Neuronal stem cell (in vitro differentiated cells): ENCODE measurements around the gene EIF2AK2.

Source experiments
- DNase-seq: peaks from one replicate; pipeline ENCODE4 v3.0.0-alpha.2; 2013; ENCODE audit warnings: low spot score
- H2AFZ ChIP-seq: one replicate; pipeline ENCODE4 v1.6.1; 2013; ENCODE audit warnings: mild to moderate bottlenecking, low read length, inconsistent platforms
- H2AK5ac ChIP-seq: 2 replicates; pipeline ENCODE4 v1.6.1; 2013; ENCODE audit warnings: low read depth, mild to moderate bottlenecking, inconsistent platforms, low read length, moderate library complexity, mixed read lengths
- H2BK120ac ChIP-seq: 2 replicates; pipeline ENCODE4 v1.6.1; 2013; ENCODE audit warnings: low read depth, mild to moderate bottlenecking, inconsistent platforms, low read length, moderate library complexity, mixed read lengths
- H2BK12ac ChIP-seq: one replicate; pipeline ENCODE4 v1.6.1; 2013; ENCODE audit warnings: low read length, inconsistent platforms
- H2BK15ac ChIP-seq: 2 replicates; pipeline ENCODE4 v1.6.1; 2013; ENCODE audit warnings: mild to moderate bottlenecking, low read length, inconsistent platforms, mixed read lengths
- H2BK5ac ChIP-seq: one replicate; pipeline ENCODE4 v1.6.1; 2013; ENCODE audit warnings: inconsistent platforms, mild to moderate bottlenecking, low read length, moderate library complexity
- H3K14ac ChIP-seq: one replicate; pipeline ENCODE4 v1.6.1; 2013; ENCODE audit warnings: low read length, inconsistent platforms
- H3K18ac ChIP-seq: 2 replicates; pipeline ENCODE4 v1.6.1; 2013; ENCODE audit warnings: low read length, inconsistent platforms
- H3K23ac ChIP-seq: 2 replicates; pipeline ENCODE4 v1.6.1; 2013; ENCODE audit warnings: low read depth, mild to moderate bottlenecking, mixed read lengths, low read length, inconsistent platforms; ENCODE audit not compliant: poor library complexity
- H3K27ac ChIP-seq: replicated peaks from 3 replicates; pipeline ENCODE4 v1.5.1; 2013; ENCODE audit warnings: low read length, inconsistent platforms
- H3K27me3 ChIP-seq, 3 experiments: 2 replicates each; pipeline ENCODE4 v1.6.1; 2013; ENCODE audit warnings: low read length in 3 of 3, mild to moderate bottlenecking in 2 of 3, inconsistent platforms in 1 of 3, low read depth in 1 of 3, mixed read lengths in 1 of 3, moderate library complexity in 1 of 3; ENCODE audit not compliant: control insufficient read depth in 3 of 3, insufficient read depth in 3 of 3
- H3K36me3 ChIP-seq, 2 donors: replicated peaks in 1 of 2; 2 replicates each; pipeline ENCODE4 v1.6.1; 2013; ENCODE audit warnings: low read length in 2 of 2; ENCODE audit not compliant: control insufficient read depth in 2 of 2, insufficient read depth in 2 of 2
- H3K4ac ChIP-seq: 2 replicates; pipeline ENCODE4 v1.6.1; 2013; ENCODE audit warnings: inconsistent platforms, mild to moderate bottlenecking, low read length, moderate library complexity
- H3K4me1 ChIP-seq, 2 donors: 1 replicate in 1 of 2; 2 replicates in 1 of 2; pipeline ENCODE4 v1.6.1; 2013; ENCODE audit warnings: low read length in 2 of 2, low read depth in 1 of 2; ENCODE audit not compliant: control insufficient read depth in 2 of 2, insufficient read depth in 1 of 2
- H3K4me2 ChIP-seq: one replicate; pipeline ENCODE4 v1.6.1; 2013; ENCODE audit warnings: mild to moderate bottlenecking, low read length, inconsistent platforms; ENCODE audit not compliant: insufficient read depth, poor library complexity, severe bottlenecking
- H3K4me3 ChIP-seq, 2 donors: 2 replicates each; pipeline ENCODE4 v1.5.1; 2013; ENCODE audit warnings: low read length in 2 of 2, mild to moderate bottlenecking in 2 of 2, inconsistent platforms in 1 of 2, moderate library complexity in 1 of 2
- H3K79me1 ChIP-seq: one replicate; pipeline ENCODE4 v1.6.1; 2013; ENCODE audit warnings: low read depth, mild to moderate bottlenecking, inconsistent platforms, low read length, moderate library complexity
- H3K9ac ChIP-seq: one replicate; pipeline ENCODE4 v1.6.1; 2013; ENCODE audit warnings: mild to moderate bottlenecking, low read depth, low read length, inconsistent platforms; ENCODE audit not compliant: poor library complexity
- H3K9me3 ChIP-seq, 2 donors: replicated peaks in 1 of 2; 2 replicates each; pipeline versions ENCODE3 to v1.6.1; 2013; ENCODE audit warnings: low read length in 2 of 2, mild to moderate bottlenecking in 2 of 2, inconsistent platforms in 1 of 2, low read depth in 1 of 2, mixed read lengths in 1 of 2, moderate library complexity in 1 of 2; ENCODE audit not compliant: control insufficient read depth in 2 of 2, insufficient read depth in 1 of 2
- H4K8ac ChIP-seq: one replicate; pipeline ENCODE4 v1.6.1; 2013; ENCODE audit warnings: low read depth, mild to moderate bottlenecking, inconsistent platforms, low read length, moderate library complexity
- H4K91ac ChIP-seq: one replicate; pipeline ENCODE4 v1.6.1; 2013; ENCODE audit warnings: low read length, low read depth, mild to moderate bottlenecking, inconsistent platforms; ENCODE audit not compliant: poor library complexity
- WGBS, 2 donors: extraction: QIAGEN DNeasy Blood & Tissue Kit; methylation state at CpG; one replicate each; pipeline ENCODE4 v1.1.7; 2013; ENCODE audit warnings: missing lambda C conversion rate in 2 of 2, mixed read lengths in 1 of 2; ENCODE audit not compliant: insufficient read length in 2 of 2, insufficient replicate concordance in 1 of 2; ENCODE audit errors: extremely low coverage in 2 of 2; 5-methylcytosine and 5-hydroxymethylcytosine counted together

The EIF2AK2 gene

GRCh38 chr2:37104178-37104577 lies 52.6 kb downstream of the EIF2AK2 start:
- no peak for DNase-seq

DNA sequence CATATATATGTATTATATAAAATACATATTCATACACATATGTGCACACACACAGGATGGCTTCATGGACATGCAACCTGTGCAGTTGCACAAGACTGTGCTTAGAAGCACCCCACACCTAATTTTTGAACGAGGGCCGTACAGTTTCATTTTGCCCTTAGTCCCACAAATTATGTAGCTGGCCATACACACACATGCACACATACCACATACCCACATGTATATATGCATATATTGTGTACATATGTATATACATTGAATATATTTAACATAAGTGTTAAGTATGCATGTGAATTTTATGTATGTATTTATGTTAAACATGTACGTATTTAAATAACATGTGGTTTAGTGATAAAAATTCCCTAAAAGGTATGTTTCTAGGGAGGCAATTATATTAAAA lies 54.2 kb downstream of the EIF2AK2 start:
- Histone ChIP-seq H2BK12ac (no peak overlapping the region), H3K4me1 (no peaks in the 10 kb centered on the region), H2BK15ac (no peak overlapping the region), H3K36me3 (peaks cover 1 to 67% of the 10 kb centered on the region in 2 donors), H2AFZ (no peak overlapping the region), H3K4me2 (no peak overlapping the region), H3K9me3 (no peaks in the 10 kb centered on the region), H3K27ac (no peak overlapping the region), H3K14ac (no peak overlapping the region), H4K8ac (no peak overlapping the region), H3K27me3 (peaks cover 0 to 2% (median 0%) of the 10 kb centered on the region in 3 experiments), H3K4me3 (no peak overlapping the region), H2BK120ac (no peak overlapping the region), H3K4ac (no peak overlapping the region), H3K9ac (no peak overlapping the region), H4K91ac (no peak overlapping the region), H3K18ac (no peak overlapping the region), H2AK5ac (no peak overlapping the region), H3K23ac (no peak overlapping the region), H2BK5ac (no peak overlapping the region), H3K79me1 (no peaks in the 10 kb centered on the region)
- no CpG with 5 or more reads among the region's 3 CpGs for WGBS, 2 donors
- no peak for DNase-seq

More at GRCh38 chr2:37104178-37104577, 52.6 kb downstream of the EIF2AK2 start:
- H3K79me1 ChIP-seq: no peaks in the 10 kb centered on the region
- H3K9me3 ChIP-seq: no peaks in the 10 kb centered on the region
- H3K4me3 ChIP-seq: no peak overlapping the region
- peaks cover 0 to 2% (median 0%) of the 10 kb centered on the region in 3 experiments for H3K27me3 ChIP-seq
- no peaks in the 10 kb centered on the region for H3K4me1 ChIP-seq
- H4K91ac ChIP-seq: no peak overlapping the region
- H3K9ac ChIP-seq: no peak overlapping the region
- no peak overlapping the region for H2BK12ac ChIP-seq
- no peak overlapping the region for H3K14ac ChIP-seq
- no peak overlapping the region for H2BK5ac ChIP-seq
- no peak overlapping the region for H3K27ac ChIP-seq
- no peak overlapping the region for H3K18ac ChIP-seq
- H2BK15ac ChIP-seq: no peak overlapping the region
- H3K36me3 ChIP-seq: peaks cover 4 to 71% of the 10 kb centered on the region in 2 donors
- no CpG with 5 or more reads among the region's 2 CpGs for WGBS, 2 donors
- no peak overlapping the region for H2AK5ac ChIP-seq
- no peak overlapping the region for H3K4ac ChIP-seq
- H4K8ac ChIP-seq: no peak overlapping the region
- H2BK120ac ChIP-seq: no peak overlapping the region
- no peak overlapping the region for H3K23ac ChIP-seq
- no peak overlapping the region for H3K4me2 ChIP-seq
- H2AFZ ChIP-seq: no peak overlapping the region

GRCh38 chr2:37100054-37100453 lies 56.7 kb downstream of the EIF2AK2 start:
- no CpG with 5 or more reads among the region's 1 CpG for WGBS, 2 donors
- no peak overlapping the region for H3K9ac ChIP-seq
- H4K8ac ChIP-seq: no peak overlapping the region
- H3K4me3 ChIP-seq: no peak overlapping the region
- H2AK5ac ChIP-seq: no peak overlapping the region
- H3K27ac ChIP-seq: no peak overlapping the region
- no peak overlapping the region for H2BK120ac ChIP-seq
- no peak overlapping the region for H2BK15ac ChIP-seq
- H2AFZ ChIP-seq: no peak overlapping the region
- H3K79me1 ChIP-seq: no peaks in the 10 kb centered on the region
- no peak overlapping the region for H3K4ac ChIP-seq
- no peaks in the 10 kb centered on the region for H3K4me1 ChIP-seq
- no peak overlapping the region for H2BK5ac ChIP-seq
- H3K9me3 ChIP-seq: no peaks in the 10 kb centered on the region
- H3K23ac ChIP-seq: no peak overlapping the region
- H2BK12ac ChIP-seq: no peak overlapping the region
- DNase-seq: no peak
- no peak overlapping the region for H3K4me2 ChIP-seq
- H3K18ac ChIP-seq: no peak overlapping the region
- no peak overlapping the region for H4K91ac ChIP-seq
- peaks cover 0 to 2% (median 0%) of the 10 kb centered on the region in 3 experiments for H3K27me3 ChIP-seq
- H3K14ac ChIP-seq: no peak overlapping the region
- H3K36me3 ChIP-seq: peaks cover 1 to 67% of the 10 kb centered on the region in 2 donors

DNA sequence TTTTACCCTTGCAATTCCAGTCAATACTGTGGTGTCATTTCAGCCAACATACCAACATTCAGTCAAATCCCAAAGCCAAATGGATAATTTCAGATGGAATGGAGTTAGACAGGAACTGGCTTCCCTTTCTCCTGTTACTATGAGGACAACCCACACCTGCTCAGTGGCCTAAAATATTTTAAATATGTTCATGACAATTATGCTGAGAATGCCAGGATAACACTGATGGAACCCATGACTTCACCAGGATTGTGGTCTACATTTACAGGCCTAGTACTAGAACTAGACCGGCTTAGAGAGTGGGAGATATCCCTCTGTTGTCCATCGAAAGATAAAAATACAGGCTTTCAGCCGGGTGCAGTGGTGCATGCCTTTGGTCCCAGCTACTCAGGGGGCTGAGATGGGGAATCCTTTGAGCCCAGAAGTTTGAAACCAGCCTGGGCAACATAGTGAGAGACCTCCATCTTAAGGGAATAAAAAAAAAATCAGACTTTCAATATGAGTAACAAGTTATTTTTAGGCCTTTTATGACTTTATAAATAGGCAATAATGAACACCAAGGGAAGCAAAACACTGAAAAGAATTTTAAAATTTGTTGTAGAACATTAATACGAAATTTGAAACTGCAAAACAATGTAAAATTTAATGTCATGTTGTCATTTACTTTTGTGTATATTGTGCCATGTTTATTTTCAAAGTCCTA lies 58.2 kb downstream of the EIF2AK2 start:
- peaks cover 3 to 79% of the 10 kb centered on the region in 2 donors for H3K36me3 ChIP-seq
- no peak overlapping the region for H2BK12ac ChIP-seq
- no peak overlapping the region for H2AK5ac ChIP-seq
- H3K9ac ChIP-seq: no peak overlapping the region
- no peak overlapping the region for H4K8ac ChIP-seq
- H4K91ac ChIP-seq: no peak overlapping the region
- no peak overlapping the region for H3K18ac ChIP-seq
- no peak overlapping the region for H2BK5ac ChIP-seq
- DNase-seq: no peak
- no peaks in the 10 kb centered on the region for H3K9me3 ChIP-seq
- no peak overlapping the region for H3K4me2 ChIP-seq
- H2BK120ac ChIP-seq: no peak overlapping the region
- no peak overlapping the region for H3K4ac ChIP-seq
- no peak overlapping the region for H3K14ac ChIP-seq
- no peak overlapping the region for H3K23ac ChIP-seq
- no peak overlapping the region for H3K4me3 ChIP-seq
- H3K27me3 ChIP-seq: peaks cover 0 to 2% (median 0%) of the 10 kb centered on the region in 3 experiments
- H3K79me1 ChIP-seq: no peaks in the 10 kb centered on the region
- H2AFZ ChIP-seq: no peak overlapping the region
- WGBS, 2 donors: no CpG with 5 or more reads among the region's 4 CpGs
- no peaks in the 10 kb centered on the region for H3K4me1 ChIP-seq
- H2BK15ac ChIP-seq: no peak overlapping the region
- no peak overlapping the region for H3K27ac ChIP-seq
